ENCODE data around the gene NELL1. TPM values are rescaled to one million over a fixed set of nuclear protein-coding genes. Genes with fewer than 3 reads are reported as not detected.

The NELL1 gene
- total and polyA plus RNA-seq, 2 experiments from 2014 or later, result 1.6 TPM; not detected in 1

DNA sequence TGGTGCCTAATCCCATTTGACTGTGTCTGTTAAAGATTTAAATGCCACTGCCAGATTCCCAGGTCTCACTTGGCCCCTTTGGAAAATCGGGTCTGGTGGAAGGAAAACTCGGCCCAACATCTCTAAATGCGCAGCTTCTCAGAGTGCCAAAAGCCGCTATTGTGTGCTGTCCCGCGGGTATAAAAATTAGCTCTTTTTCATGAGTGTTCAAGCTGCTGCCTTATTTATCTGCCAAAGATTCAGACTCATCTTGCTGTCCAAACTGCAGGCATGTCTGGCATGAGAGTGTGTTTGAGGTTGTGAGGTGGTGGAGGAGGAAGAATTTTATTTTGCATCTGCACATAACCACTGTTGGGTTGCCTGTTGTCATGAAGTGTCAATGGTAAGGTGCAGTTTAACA, 91.4 kb downstream of the NELL1 start:
- H3K79me2 ChIP-seq (replicated peaks; ENCODE audit: insufficient read depth), result no peaks in the 10 kb centered on the region
- ATAC-seq, result no peak
- no peak overlapping the region for H2AFZ ChIP-seq
- no peak overlapping the region for H3K27ac ChIP-seq (ENCODE audit: low read depth)
- Mint-ChIP-seq H3K36me3 (ENCODE audit: low read depth) (no peaks in the 10 kb centered on the region), H3K4me3 (no peak overlapping the region), H3K27ac (no peak overlapping the region), H3K27me3 (ENCODE audit: insufficient read depth, low read depth, poor library complexity) (no peaks in the 10 kb centered on the region), H3K9me3 (no peaks in the 10 kb centered on the region; the same call in 2 of the 3 replicates), H3K4me1 (no peaks in the 10 kb centered on the region)
- no peaks in the 10 kb centered on the region; the same call in 1 of the 2 replicates for H4K20me1 ChIP-seq (replicated peaks; ENCODE audit: insufficient read depth)
- no peak overlapping the region for H3K4me2 ChIP-seq
- H3K27me3 ChIP-seq (ENCODE audit: insufficient read depth), result no peaks in the 10 kb centered on the region
- H3F3A ChIP-seq (replicated peaks; ENCODE audit: low read depth), result no peaks in the 10 kb centered on the region
- no peaks in the 10 kb centered on the region for H3K36me3 ChIP-seq (ENCODE audit: insufficient read depth)
- DNase-seq (ENCODE audit: low spot score), result no peak
- H3K9me2 ChIP-seq (ENCODE audit: insufficient read depth), result peaks cover 10% of the 10 kb centered on the region; the same call in 1 of the 2 replicates
- H3K4me3 ChIP-seq, result no peak overlapping the region
- no peaks in the 10 kb centered on the region for H3K4me1 ChIP-seq (ENCODE audit: insufficient read depth)
- TF ChIP-seq CREB1 (CRISPR knock-in tag; IDR thresholded peaks at IDR 0.05; ENCODE audit: low read depth) (no peak), ZNF114 (CRISPR knock-in tag; IDR thresholded peaks at IDR 0.05) (no peak), NANOG (IDR thresholded peaks at IDR 0.05; ENCODE audit: borderline replicate concordance) (no peak), ETS1 (IDR thresholded peaks at IDR 0.05) (no peak), EZH2 (IDR thresholded peaks at IDR 0.05; ENCODE audit: low read depth, unreplicated experiment) (no peak), POLR2AphosphoS5 (IDR thresholded peaks at IDR 0.05; ENCODE audit: low read depth) (no peak), JUNB (IDR thresholded peaks at IDR 0.05; ENCODE audit: unreplicated experiment) (no peak), ZNF331 (CRISPR knock-in tag; IDR thresholded peaks at IDR 0.05; ENCODE audit: low read depth) (no peak), EZH2phosphoT487 (IDR thresholded peaks at IDR 0.05; ENCODE audit: unreplicated experiment) (no peak), STAT1 (IDR thresholded peaks at IDR 0.05; ENCODE audit: unreplicated experiment) (no peak)
- TF ChIP-seq, protein P1, sequence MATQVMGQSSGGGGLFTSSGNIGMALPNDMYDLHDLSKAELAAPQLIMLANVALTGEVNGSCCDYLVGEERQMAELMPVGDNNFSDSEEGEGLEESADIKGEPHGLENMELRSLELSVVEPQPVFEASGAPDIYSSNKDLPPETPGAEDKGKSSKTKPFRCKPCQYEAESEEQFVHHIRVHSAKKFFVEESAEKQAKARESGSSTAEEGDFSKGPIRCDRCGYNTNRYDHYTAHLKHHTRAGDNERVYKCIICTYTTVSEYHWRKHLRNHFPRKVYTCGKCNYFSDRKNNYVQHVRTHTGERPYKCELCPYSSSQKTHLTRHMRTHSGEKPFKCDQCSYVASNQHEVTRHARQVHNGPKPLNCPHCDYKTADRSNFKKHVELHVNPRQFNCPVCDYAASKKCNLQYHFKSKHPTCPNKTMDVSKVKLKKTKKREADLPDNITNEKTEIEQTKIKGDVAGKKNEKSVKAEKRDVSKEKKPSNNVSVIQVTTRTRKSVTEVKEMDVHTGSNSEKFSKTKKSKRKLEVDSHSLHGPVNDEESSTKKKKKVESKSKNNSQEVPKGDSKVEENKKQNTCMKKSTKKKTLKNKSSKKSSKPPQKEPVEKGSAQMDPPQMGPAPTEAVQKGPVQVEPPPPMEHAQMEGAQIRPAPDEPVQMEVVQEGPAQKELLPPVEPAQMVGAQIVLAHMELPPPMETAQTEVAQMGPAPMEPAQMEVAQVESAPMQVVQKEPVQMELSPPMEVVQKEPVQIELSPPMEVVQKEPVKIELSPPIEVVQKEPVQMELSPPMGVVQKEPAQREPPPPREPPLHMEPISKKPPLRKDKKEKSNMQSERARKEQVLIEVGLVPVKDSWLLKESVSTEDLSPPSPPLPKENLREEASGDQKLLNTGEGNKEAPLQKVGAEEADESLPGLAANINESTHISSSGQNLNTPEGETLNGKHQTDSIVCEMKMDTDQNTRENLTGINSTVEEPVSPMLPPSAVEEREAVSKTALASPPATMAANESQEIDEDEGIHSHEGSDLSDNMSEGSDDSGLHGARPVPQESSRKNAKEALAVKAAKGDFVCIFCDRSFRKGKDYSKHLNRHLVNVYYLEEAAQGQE (IDR thresholded peaks at IDR 0.05; ENCODE audit: unreplicated experiment), result no peak
- TF ChIP-seq, protein P2, sequence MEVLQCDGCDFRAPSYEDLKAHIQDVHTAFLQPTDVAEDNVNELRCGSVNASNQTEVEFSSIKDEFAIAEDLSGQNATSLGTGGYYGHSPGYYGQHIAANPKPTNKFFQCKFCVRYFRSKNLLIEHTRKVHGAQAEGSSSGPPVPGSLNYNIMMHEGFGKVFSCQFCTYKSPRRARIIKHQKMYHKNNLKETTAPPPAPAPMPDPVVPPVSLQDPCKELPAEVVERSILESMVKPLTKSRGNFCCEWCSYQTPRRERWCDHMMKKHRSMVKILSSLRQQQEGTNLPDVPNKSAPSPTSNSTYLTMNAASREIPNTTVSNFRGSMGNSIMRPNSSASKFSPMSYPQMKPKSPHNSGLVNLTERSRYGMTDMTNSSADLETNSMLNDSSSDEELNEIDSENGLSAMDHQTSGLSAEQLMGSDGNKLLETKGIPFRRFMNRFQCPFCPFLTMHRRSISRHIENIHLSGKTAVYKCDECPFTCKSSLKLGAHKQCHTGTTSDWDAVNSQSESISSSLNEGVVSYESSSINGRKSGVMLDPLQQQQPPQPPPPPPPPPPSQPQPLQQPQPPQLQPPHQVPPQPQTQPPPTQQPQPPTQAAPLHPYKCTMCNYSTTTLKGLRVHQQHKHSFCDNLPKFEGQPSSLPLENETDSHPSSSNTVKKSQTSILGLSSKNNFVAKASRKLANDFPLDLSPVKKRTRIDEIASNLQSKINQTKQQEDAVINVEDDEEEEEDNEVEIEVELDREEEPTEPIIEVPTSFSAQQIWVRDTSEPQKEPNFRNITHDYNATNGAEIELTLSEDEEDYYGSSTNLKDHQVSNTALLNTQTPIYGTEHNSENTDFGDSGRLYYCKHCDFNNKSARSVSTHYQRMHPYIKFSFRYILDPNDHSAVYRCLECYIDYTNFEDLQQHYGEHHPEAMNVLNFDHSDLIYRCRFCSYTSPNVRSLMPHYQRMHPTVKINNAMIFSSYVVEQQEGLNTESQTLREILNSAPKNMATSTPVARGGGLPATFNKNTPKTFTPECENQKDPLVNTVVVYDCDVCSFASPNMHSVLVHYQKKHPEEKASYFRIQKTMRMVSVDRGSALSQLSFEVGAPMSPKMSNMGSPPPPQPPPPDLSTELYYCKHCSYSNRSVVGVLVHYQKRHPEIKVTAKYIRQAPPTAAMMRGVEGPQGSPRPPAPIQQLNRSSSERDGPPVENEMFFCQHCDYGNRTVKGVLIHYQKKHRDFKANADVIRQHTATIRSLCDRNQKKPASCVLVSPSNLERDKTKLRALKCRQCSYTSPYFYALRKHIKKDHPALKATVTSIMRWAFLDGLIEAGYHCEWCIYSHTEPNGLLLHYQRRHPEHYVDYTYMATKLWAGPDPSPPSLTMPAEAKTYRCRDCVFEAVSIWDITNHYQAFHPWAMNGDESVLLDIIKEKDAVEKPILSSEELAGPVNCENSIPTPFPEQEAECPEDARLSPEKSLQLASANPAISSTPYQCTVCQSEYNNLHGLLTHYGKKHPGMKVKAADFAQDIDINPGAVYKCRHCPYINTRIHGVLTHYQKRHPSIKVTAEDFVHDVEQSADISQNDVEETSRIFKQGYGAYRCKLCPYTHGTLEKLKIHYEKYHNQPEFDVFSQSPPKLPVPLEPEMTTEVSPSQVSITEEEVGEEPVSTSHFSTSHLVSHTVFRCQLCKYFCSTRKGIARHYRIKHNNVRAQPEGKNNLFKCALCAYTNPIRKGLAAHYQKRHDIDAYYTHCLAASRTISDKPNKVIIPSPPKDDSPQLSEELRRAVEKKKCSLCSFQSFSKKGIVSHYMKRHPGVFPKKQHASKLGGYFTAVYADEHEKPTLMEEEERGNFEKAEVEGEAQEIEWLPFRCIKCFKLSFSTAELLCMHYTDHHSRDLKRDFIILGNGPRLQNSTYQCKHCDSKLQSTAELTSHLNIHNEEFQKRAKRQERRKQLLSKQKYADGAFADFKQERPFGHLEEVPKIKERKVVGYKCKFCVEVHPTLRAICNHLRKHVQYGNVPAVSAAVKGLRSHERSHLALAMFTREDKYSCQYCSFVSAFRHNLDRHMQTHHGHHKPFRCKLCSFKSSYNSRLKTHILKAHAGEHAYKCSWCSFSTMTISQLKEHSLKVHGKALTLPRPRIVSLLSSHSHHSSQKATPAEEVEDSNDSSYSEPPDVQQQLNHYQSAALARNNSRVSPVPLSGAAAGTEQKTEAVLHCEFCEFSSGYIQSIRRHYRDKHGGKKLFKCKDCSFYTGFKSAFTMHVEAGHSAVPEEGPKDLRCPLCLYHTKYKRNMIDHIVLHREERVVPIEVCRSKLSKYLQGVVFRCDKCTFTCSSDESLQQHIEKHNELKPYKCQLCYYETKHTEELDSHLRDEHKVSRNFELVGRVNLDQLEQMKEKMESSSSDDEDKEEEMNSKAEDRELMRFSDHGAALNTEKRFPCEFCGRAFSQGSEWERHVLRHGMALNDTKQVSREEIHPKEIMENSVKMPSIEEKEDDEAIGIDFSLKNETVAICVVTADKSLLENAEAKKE (CRISPR knock-in tag; IDR thresholded peaks at IDR 0.05), result no peak
- TF ChIP-seq, protein P3, sequence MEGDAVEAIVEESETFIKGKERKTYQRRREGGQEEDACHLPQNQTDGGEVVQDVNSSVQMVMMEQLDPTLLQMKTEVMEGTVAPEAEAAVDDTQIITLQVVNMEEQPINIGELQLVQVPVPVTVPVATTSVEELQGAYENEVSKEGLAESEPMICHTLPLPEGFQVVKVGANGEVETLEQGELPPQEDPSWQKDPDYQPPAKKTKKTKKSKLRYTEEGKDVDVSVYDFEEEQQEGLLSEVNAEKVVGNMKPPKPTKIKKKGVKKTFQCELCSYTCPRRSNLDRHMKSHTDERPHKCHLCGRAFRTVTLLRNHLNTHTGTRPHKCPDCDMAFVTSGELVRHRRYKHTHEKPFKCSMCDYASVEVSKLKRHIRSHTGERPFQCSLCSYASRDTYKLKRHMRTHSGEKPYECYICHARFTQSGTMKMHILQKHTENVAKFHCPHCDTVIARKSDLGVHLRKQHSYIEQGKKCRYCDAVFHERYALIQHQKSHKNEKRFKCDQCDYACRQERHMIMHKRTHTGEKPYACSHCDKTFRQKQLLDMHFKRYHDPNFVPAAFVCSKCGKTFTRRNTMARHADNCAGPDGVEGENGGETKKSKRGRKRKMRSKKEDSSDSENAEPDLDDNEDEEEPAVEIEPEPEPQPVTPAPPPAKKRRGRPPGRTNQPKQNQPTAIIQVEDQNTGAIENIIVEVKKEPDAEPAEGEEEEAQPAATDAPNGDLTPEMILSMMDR (conservative IDR thresholded peaks at IDR 0.05; ENCODE audit: low read depth in 2 of 2), result no peak

All from GM23338 (cell line).